Left lung (tissue), 10 donors: Measurements from ENCODE around the gene TLCD5. TPM values are rescaled to one million over a fixed set of nuclear protein-coding genes. Genes with fewer than 3 reads are reported as not detected.
A peak's percentile ranks its signal among the peaks of the same experiment; 100 is the strongest.

Experiments used
- ATAC-seq: fragments of 200-7000 bp; cut with Tn5 transposase; one replicate; pipeline ENCODE4 v1.9.1; 2020; ENCODE audit warnings: moderate library complexity
- DNase-seq, 4 donors: peaks; one replicate each; pipeline ENCODE4 v3.0.0-alpha.2; 2013 to 2020
- H3K27ac ChIP-seq, 2 donors: fragments of 200-600 bp; sonication (generic) in 1 of 2; one replicate each; pipeline versions ENCODE4 v1.5.0 to v1.8.0; 2020 to 2021
- H3K27me3 ChIP-seq, 2 donors: fragments of 200-600 bp; sonication (generic) in 1 of 2; one replicate each; pipeline versions ENCODE4 v1.5.0 to v1.8.0; 2020 to 2021
- H3K36me3 ChIP-seq, 2 donors: fragments of 200-600 bp; sonication (generic) in 1 of 2; one replicate each; pipeline versions ENCODE4 v1.5.0 to v1.8.0; 2020 to 2021
- H3K4me1 ChIP-seq, 2 donors: fragments of 200-600 bp; one replicate each; pipeline ENCODE4 v1.8.0; 2021
- H3K4me3 ChIP-seq, 2 donors: fragments of 200-600 bp; sonication (generic) in 1 of 2; one replicate each; pipeline versions ENCODE4 v1.5.0 to v1.8.0; 2020 to 2021; ENCODE audit warnings: mild to moderate bottlenecking in 1 of 2
- H3K9me3 ChIP-seq, 2 donors: fragments of 200-600 bp; sonication (generic) in 1 of 2; one replicate each; pipeline versions ENCODE4 v1.5.0 to v1.8.0; 2020 to 2021
- intact Hi-C, 2 donors: fragments of 100-400 bp; cut with DNase I; formaldehyde crosslinking; loops; one replicate each; pipeline versions ENCODE4 v1.11.2 to v1.14.2; 2022
- polyA plus RNA-seq, 6 donors: library from polyadenylated mRNA; unstranded; fragments of 120-200 nt; gene quantifications; one replicate each; pipeline ENCODE4 v1.2.1, GENCODE V29; 2013; ENCODE audit not compliant: insufficient read length in 6 of 6
- total RNA-seq, 2 donors: library from RNA; stranded (reverse); fragmentation: NEBNext Ultra II Directional; extraction: Animal tissue kit (Norgen Biotek cat#: 25700); gene quantifications; one replicate each; pipeline ENCODE4 v1.2.1, GENCODE V29; 2021
- TF ChIP-seq, protein P1 (sequence below), 2 donors: fragments of 200-600 bp; sonication (generic) in 1 of 2; IDR thresholded peaks; one replicate each; pipeline versions ENCODE4 v1.5.0 to v1.8.0; 2021; ENCODE audit warnings: antibody characterized with exemption in 2 of 2
- donor health status: DM: no; HTN: yes; CAD: no.
- donor health status: DM: no; HTN: no; CAD: no.

TLCD5 gene
- total and polyA plus RNA-seq, 8 donors, result 5.2 to 19.0 (median 17.2) TPM

DNA sequence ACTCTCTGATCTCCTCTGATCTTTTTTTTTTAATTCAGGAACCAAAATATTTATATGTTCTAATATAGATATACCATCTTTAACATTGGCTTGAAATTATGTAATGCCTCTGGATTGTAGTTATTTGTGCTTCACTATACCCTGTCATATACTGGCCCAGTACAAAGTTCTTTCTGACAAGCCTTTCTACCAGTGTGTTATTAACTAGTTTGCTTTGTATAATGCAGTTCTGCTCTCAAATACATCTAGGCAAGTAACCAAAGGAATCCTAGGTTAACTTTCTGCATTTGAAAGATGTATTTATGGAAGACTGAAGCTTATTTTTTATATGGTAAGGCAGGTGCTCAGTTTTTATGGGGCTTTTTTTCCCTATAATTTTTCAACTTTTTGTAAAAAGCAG is 47.2 kb downstream of the TLCD5 start:
- H3K27me3 ChIP-seq, result no peaks in the 10 kb centered on the region
- ATAC-seq, result no peak
- no peaks in the 10 kb centered on the region for H3K36me3 ChIP-seq
- no peak overlapping the region for H3K4me3 ChIP-seq
- intact Hi-C loops, result no loop called here
- no peaks in the 10 kb centered on the region for H3K9me3 ChIP-seq
- H3K27ac ChIP-seq, result no peak overlapping the region
- no peaks in the 10 kb centered on the region for H3K4me1 ChIP-seq
- DNase-seq, result no peak
- TF ChIP-seq, protein P1, sequence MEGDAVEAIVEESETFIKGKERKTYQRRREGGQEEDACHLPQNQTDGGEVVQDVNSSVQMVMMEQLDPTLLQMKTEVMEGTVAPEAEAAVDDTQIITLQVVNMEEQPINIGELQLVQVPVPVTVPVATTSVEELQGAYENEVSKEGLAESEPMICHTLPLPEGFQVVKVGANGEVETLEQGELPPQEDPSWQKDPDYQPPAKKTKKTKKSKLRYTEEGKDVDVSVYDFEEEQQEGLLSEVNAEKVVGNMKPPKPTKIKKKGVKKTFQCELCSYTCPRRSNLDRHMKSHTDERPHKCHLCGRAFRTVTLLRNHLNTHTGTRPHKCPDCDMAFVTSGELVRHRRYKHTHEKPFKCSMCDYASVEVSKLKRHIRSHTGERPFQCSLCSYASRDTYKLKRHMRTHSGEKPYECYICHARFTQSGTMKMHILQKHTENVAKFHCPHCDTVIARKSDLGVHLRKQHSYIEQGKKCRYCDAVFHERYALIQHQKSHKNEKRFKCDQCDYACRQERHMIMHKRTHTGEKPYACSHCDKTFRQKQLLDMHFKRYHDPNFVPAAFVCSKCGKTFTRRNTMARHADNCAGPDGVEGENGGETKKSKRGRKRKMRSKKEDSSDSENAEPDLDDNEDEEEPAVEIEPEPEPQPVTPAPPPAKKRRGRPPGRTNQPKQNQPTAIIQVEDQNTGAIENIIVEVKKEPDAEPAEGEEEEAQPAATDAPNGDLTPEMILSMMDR (IDR thresholded peaks at IDR 0.05), result no peak

GRCh38 chr11:120375076-120375475 is 50.0 kb downstream of the TLCD5 start:
- Histone ChIP-seq H3K9me3 (peaks cover 0 to 9% of the 10 kb centered on the region in 2 donors), H3K36me3 (no peaks in the 10 kb centered on the region), H3K27me3 (no peaks in the 10 kb centered on the region), H3K4me1 (peaks cover 0 to 2% of the 10 kb centered on the region in 2 donors), H3K4me3 (no peak overlapping the region), H3K27ac (no peak overlapping the region)
- ATAC-seq, result no peak
- intact Hi-C loops, result no loop called here
- no peak for DNase-seq
- TF ChIP-seq, protein P1 (IDR thresholded peaks at IDR 0.05), result no peak

DNA sequence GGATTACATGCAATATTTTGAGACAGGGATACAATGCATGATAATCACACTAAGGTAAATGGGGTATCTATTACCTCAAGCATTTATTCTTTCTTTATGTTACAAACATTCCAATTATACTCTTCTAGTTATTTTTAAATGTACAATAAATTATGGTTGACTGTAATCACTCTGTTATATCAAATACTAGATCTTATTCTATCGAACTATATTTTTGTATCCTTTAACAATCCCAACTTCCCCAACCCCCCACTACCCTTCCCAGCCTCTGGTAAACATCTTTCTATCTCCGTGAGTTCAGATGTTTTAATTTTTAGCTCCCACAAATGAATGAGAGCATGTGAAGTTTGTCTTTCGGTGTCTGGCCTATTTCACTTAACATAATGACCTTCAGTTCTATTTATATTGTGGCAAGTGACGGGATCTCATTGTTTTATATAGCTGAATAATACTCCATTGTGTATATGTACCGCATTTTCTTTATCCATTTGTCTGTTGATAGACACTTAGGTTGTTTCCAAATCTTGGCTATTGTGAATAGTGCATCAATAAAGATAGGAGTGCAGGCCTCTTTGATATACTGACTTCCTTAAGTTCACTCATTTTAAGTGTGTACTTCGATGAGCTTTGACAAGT is 51.6 kb downstream of the TLCD5 start:
- peaks cover 0 to 10% of the 10 kb centered on the region in 2 donors for H3K4me1 ChIP-seq
- intact Hi-C loops, result no loop called here
- no peak overlapping the region for H3K27ac ChIP-seq
- no peaks in the 10 kb centered on the region for H3K36me3 ChIP-seq
- TF ChIP-seq, protein P1 (IDR thresholded peaks at IDR 0.05), result no peak
- ATAC-seq, result no peak
- no peak for DNase-seq
- H3K4me3 ChIP-seq, result no peak overlapping the region
- H3K27me3 ChIP-seq, result no peaks in the 10 kb centered on the region
- peaks cover 0 to 9% of the 10 kb centered on the region in 2 donors for H3K9me3 ChIP-seq

GRCh38 chr11:120378474-120378873 is 53.4 kb downstream of the TLCD5 start:
- intact Hi-C loops, result no loop called here
- H3K4me3 ChIP-seq, result no peak overlapping the region
- peaks cover 0 to 9% of the 10 kb centered on the region in 2 donors for H3K9me3 ChIP-seq
- ATAC-seq (no peak), DNase-seq (no peak)
- TF ChIP-seq, protein P1 (IDR thresholded peaks at IDR 0.05), result no peak
- peaks cover 0 to 17% of the 10 kb centered on the region in 2 donors for H3K4me1 ChIP-seq
- no peaks in the 10 kb centered on the region for H3K27me3 ChIP-seq
- H3K36me3 ChIP-seq, result no peaks in the 10 kb centered on the region
- no peak overlapping the region for H3K27ac ChIP-seq

- H3K9me3 ChIP-seq, result peaks cover 0 to 9% of the 10 kb centered on the region in 2 donors
- H3K36me3 ChIP-seq, result no peaks in the 10 kb centered on the region
- peaks cover 0 to 25% of the 10 kb centered on the region in 2 donors for H3K4me1 ChIP-seq
- ATAC-seq (no peak), DNase-seq (peak in 1 of 4 donors; percentile 23)
- TF ChIP-seq, protein P1 (IDR thresholded peaks at IDR 0.05), result no peak
- no peak overlapping the region for H3K27ac ChIP-seq
- intact Hi-C loops, result no loop called here
- H3K4me3 ChIP-seq, result no peak overlapping the region
- H3K27me3 ChIP-seq, result no peaks in the 10 kb centered on the region
Observed at GRCh38 chr11:120381401-120381800, 56.3 kb downstream of the TLCD5 start.

Other genes starting within 250 kb of the TLCD5 start
- 1 to 10 TPM; 2.3 to 5.4 TPM for gene TRIM29, start 187.2 kb upstream of the TLCD5 start, total RNA-seq
- under 1 TPM; 0.18 to 0.85 (median 0.35) TPM for gene TRIM29, start 187.2 kb upstream of the TLCD5 start, polyA plus RNA-seq
- gene OAF, start 114.3 kb upstream of the TLCD5 start, total RNA-seq, result 10 to 100 TPM; 29.1 to 31.9 TPM
- gene OAF, start 114.3 kb upstream of the TLCD5 start, polyA plus RNA-seq, result 10 to 100 TPM; 19.5 to 38.0 (median 25.5) TPM
- gene POU2F3, start 85.2 kb upstream of the TLCD5 start, total RNA-seq, result 1 to 10 TPM; 3.1 to 3.3 TPM
- 1 to 10 TPM in 2 of 6 donors, under 1 TPM in 4; 0.63 to 1.3 (median 0.91) TPM for gene POU2F3, start 85.2 kb upstream of the TLCD5 start, polyA plus RNA-seq
- gene ARHGEF12, start 11.1 kb downstream of the TLCD5 start, total RNA-seq, result 100 to 1,000 TPM; 101 to 109 TPM
- gene ARHGEF12, start 11.1 kb downstream of the TLCD5 start, polyA plus RNA-seq, result 100 to 1,000 TPM in 2 of 6 donors, 10 to 100 TPM in 4; 91.4 to 108 (median 97.4) TPM
- gene GRIK4, start 186.4 kb downstream of the TLCD5 start, total RNA-seq, result 1 to 10 TPM in 1 of 2 donors, under 1 TPM in 1; 0.76 to 3.5 TPM
- gene GRIK4, start 186.4 kb downstream of the TLCD5 start, polyA plus RNA-seq, result 10 to 100 TPM in 1 of 6 donors, 1 to 10 TPM in 5; 6.9 to 10.1 (median 8.1) TPM